Testis (tissue), 3 donors: Measurements from ENCODE around the gene SIPA1. TPM values are rescaled to one million over a fixed set of nuclear protein-coding genes. Genes with fewer than 3 reads are reported as not detected.

Experiments
- DNase-seq: peaks from one replicate; pipeline ENCODE4 v3.0.0-alpha.2; 2019
- H3K27ac ChIP-seq, 2 donors: fragments of 200-600 bp; sonication (generic); one replicate each; pipeline ENCODE4 v1.5.1; 2019
- H3K27me3 ChIP-seq: fragments of 200-600 bp; sonication (generic); one replicate; pipeline ENCODE4 v1.5.1; 2019
- H3K36me3 ChIP-seq: fragments of 200-600 bp; sonication (generic); one replicate; pipeline ENCODE4 v1.5.1; 2017; ENCODE audit warnings: low read depth; ENCODE audit errors: missing control alignments
- H3K4me1 ChIP-seq: fragments of 200-600 bp; sonication (generic); one replicate; pipeline ENCODE4 v1.5.1; 2019
- H3K4me3 ChIP-seq, 2 donors: fragments of 200-600 bp; sonication (generic); one replicate each; pipeline ENCODE4 v1.5.1; 2017 to 2019
- H3K9me3 ChIP-seq: fragments of 200-600 bp; sonication (generic); one replicate; pipeline ENCODE4 v1.5.1; 2017
- POLR2A ChIP-seq: fragments of 450-650 bp; IDR thresholded peaks from one replicate; pipeline ENCODE4 v1.6.1; 2017; ENCODE audit warnings: antibody characterized with exemption, mild to moderate bottlenecking, moderate library complexity
- WGBS, 2 donors: methylation state at CpG; one replicate each; pipeline ENCODE4 v1.1.5; 2018; 5-methylcytosine and 5-hydroxymethylcytosine counted together
- intact Hi-C: fragments of 100-400 bp; cut with DNase I; formaldehyde crosslinking; loops from one replicate; pipeline ENCODE4 v1.15.1; 2023; ENCODE audit warnings: low total_unique reads
- polyA plus RNA-seq: library from polyadenylated mRNA; stranded (reverse); fragments of 350-450 nt; fragmentation: Illumina TruSeq; extraction: RNeasy Lipid Tissue Mini Kit (QIAGEN cat#74804); gene quantifications from one replicate; pipeline ENCODE4 v1.2.3, GENCODE V29; 2014; ENCODE audit warnings: low read depth, low replicate concordance; ENCODE audit not compliant: insufficient read depth
- total RNA-seq, 2 donors: library from RNA; depleted of rRNA; stranded (reverse); fragments of >200 nt; gene quantifications; one replicate each; pipeline ENCODE4 v1.2.3, GENCODE V29; 2016
- TF ChIP-seq, protein P1 (sequence below), 3 experiments: fragments of 450-650 bp in 2 of 3; fragments of 200-600 bp in 1 of 3; sonication (generic) in 1 of 3; IDR thresholded peaks; one replicate each; pipeline ENCODE4 v1.5.1; 2016 to 2019; ENCODE audit warnings: antibody characterized with exemption in 3 of 3, mild to moderate bottlenecking in 2 of 3, moderate library complexity in 1 of 3

The SIPA1 gene
- total and polyA plus RNA-seq, 3 donors from 2014 or later: 15.2 to 29.0 (median 23.5) TPM

- intact Hi-C loops: no loop called here
- Histone ChIP-seq H3K4me1 (peaks cover 14% of the 10 kb centered on the region), H3K36me3 (no peaks in the 10 kb centered on the region), H3K27me3 (no peaks in the 10 kb centered on the region), H3K27ac (peak overlapping the region in 1 of 2 donors; percentile 44), H3K4me3 (no peak overlapping the region), H3K9me3 (no peaks in the 10 kb centered on the region)
- TF ChIP-seq, protein P1, sequence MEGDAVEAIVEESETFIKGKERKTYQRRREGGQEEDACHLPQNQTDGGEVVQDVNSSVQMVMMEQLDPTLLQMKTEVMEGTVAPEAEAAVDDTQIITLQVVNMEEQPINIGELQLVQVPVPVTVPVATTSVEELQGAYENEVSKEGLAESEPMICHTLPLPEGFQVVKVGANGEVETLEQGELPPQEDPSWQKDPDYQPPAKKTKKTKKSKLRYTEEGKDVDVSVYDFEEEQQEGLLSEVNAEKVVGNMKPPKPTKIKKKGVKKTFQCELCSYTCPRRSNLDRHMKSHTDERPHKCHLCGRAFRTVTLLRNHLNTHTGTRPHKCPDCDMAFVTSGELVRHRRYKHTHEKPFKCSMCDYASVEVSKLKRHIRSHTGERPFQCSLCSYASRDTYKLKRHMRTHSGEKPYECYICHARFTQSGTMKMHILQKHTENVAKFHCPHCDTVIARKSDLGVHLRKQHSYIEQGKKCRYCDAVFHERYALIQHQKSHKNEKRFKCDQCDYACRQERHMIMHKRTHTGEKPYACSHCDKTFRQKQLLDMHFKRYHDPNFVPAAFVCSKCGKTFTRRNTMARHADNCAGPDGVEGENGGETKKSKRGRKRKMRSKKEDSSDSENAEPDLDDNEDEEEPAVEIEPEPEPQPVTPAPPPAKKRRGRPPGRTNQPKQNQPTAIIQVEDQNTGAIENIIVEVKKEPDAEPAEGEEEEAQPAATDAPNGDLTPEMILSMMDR (IDR thresholded peaks at IDR 0.05): no peak
- TF ChIP-seq POLR2A: no peak
- WGBS, 2 donors: 82 to 92% methylated on average over 6 to 8 of the region's 8 CpGs
- DNase-seq: no peak
These were observed 2.0 kb downstream of the SIPA1 start for GRCh38 chr11:65639623-65640482.

DNA sequence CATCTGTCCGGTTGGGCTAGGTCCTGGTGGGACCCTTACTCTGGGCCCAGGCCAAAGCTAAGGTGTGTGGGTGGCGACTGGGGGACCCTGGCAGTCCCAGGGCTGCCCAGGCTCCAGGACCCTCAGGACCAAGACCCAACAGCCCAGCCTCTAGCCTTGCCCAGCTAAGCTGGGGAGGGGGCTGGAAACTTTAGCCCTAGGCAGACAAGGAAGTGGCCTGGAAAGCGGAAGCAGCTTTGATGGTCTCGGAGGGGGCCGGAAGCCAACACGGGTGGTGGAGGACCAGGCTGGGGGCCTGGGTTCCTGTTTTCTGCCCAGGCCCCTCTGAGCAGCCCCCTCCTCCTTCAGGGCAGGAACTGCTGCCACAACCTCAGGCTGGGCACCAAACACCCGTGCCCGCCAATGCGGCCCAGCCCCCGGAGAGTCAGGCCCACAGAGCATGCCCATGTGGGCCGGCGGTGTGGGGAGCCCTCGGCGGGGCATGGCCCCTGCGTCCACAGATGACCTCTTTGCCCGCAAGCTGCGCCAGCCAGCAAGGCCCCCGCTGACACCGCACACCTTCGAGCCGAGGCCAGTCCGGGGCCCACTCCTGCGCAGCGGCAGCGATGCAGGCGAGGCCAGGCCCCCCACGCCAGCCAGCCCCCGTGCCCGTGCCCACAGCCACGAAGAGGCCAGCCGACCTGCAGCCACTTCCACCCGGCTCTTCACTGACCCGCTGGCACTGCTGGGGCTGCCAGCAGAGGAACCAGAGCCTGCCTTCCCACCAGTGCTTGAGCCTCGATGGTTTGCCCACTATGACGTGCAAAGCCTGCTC lies 2.8 kb downstream of the SIPA1 start:
- DNase-seq: no peak
- Histone ChIP-seq H3K36me3 (no peaks in the 10 kb centered on the region), H3K4me3 (no peak overlapping the region), H3K27ac (peak overlapping the region in 1 of 2 donors; percentile 44), H3K9me3 (no peaks in the 10 kb centered on the region), H3K4me1 (peaks cover 14% of the 10 kb centered on the region), H3K27me3 (no peaks in the 10 kb centered on the region)
- 76 to 95% methylated on average over 3 to 35 of the region's 35 CpGs for WGBS, 2 donors
- intact Hi-C loops: no loop called here
- TF ChIP-seq, protein P1 (IDR thresholded peaks at IDR 0.05): no peak

- 69 to 85% methylated on average over 11 to 15 of the region's 16 CpGs for WGBS, 2 donors
- H3K9me3 ChIP-seq: no peaks in the 10 kb centered on the region
- no peaks in the 10 kb centered on the region for H3K27me3 ChIP-seq
- TF ChIP-seq POLR2A: no peak
- TF ChIP-seq, protein P1 (IDR thresholded peaks at IDR 0.05): no peak
- intact Hi-C loops: no loop called here
- H3K4me1 ChIP-seq: peaks cover 14% of the 10 kb centered on the region
- H3K27ac ChIP-seq: no peak overlapping the region
- no peaks in the 10 kb centered on the region for H3K36me3 ChIP-seq
- peak overlapping the region in 1 of 2 donors; percentile 12 for H3K4me3 ChIP-seq
- no peak for DNase-seq
These were observed 3.6 kb downstream of the SIPA1 start for GRCh38 chr11:65641297-65642013.

GRCh38 chr11:65642014-65642671 lies 4.2 kb downstream of the SIPA1 start:
- no peak for DNase-seq
- Histone ChIP-seq H3K4me3 (peak overlapping the region in 1 of 2 donors; percentile 12), H3K4me1 (peaks cover 14% of the 10 kb centered on the region), H3K9me3 (no peaks in the 10 kb centered on the region), H3K36me3 (no peaks in the 10 kb centered on the region), H3K27me3 (no peaks in the 10 kb centered on the region), H3K27ac (no peak overlapping the region)
- WGBS, 2 donors: 35 to 59% methylated on average over 26 to 49 of the region's 49 CpGs
- TF ChIP-seq POLR2A: no peak
- intact Hi-C loops: no loop called here
